Endothelial cell of umbilical vein (primary cell): Measurements from ENCODE around the gene TRPM3. TPM values are rescaled to one million over a fixed set of nuclear protein-coding genes. Genes with fewer than 3 reads are reported as not detected.

Source experiments
- BruUV-seq: library from RNA; stranded (reverse); fragments of 400-500 nt; replicated peaks from 2 replicates; lab custom pipeline; 2021; lab: Mats Ljungman, UMichigan
- CTCF ChIA-PET: fragments of 300-600, 350-600 bp; sonication (Branson Sonifier 250); formaldehyde crosslinking; loops from one replicate; lab custom pipeline; 2021; ENCODE audit warnings: antibody characterized with exemption, inconsistent platforms; lab: Charles Lee
- POLR2A ChIA-PET: fragments of 300-600, 350-600 bp; sonication (Branson Sonifier 250); formaldehyde crosslinking; loops from one replicate; lab custom pipeline; 2021; ENCODE audit warnings: antibody characterized with exemption, inconsistent platforms; lab: Charles Lee
- DNase-seq: peaks from one replicate; pipeline ENCODE4 v3.0.0-alpha.2; 2011; ENCODE audit warnings: low read depth, low spot score
- FAIRE-seq: peaks from 2 replicates; lab custom pipeline; 2011; peaks lifted over from hg19 to GRCh38; lab: Jason Lieb, UNC
- H2AFZ ChIP-seq: 2 replicates; pipeline ENCODE4 v1.6.0; 2012; ENCODE audit warnings: low read depth, low read length, control low read depth, inconsistent platforms
- H3K27ac ChIP-seq: 2 replicates; pipeline ENCODE4 v1.5.1; 2011; ENCODE audit warnings: low read depth, mild to moderate bottlenecking, control low read depth, low read length, moderate library complexity; ENCODE audit not compliant: insufficient read depth
- H3K27me3 ChIP-seq, 2 experiments: 2 replicates each; pipeline versions ENCODE4 v1.6.0 to v1.6.1; 2011; ENCODE audit warnings: low read length in 2 of 2, mixed read lengths in 1 of 2; ENCODE audit not compliant: control insufficient read depth in 2 of 2, insufficient read depth in 2 of 2
- H3K36me3 ChIP-seq, 2 experiments: 2 replicates in 1 of 2; 3 replicates in 1 of 2; pipeline ENCODE4 v1.5.1; 2011; ENCODE audit warnings: low read length in 2 of 2, mild to moderate bottlenecking in 1 of 2, moderate library complexity in 1 of 2; ENCODE audit not compliant: control insufficient read depth in 2 of 2, insufficient read depth in 2 of 2; ENCODE audit errors: extremely low read depth in 1 of 2
- H3K4me1 ChIP-seq: 3 replicates; pipeline ENCODE4 v1.5.1; 2011; ENCODE audit warnings: mild to moderate bottlenecking, low read length; ENCODE audit not compliant: control insufficient read depth, insufficient read depth; ENCODE audit errors: extremely low read depth
- H3K4me2 ChIP-seq: 2 replicates; pipeline ENCODE4 v1.6.1; 2011; ENCODE audit warnings: low read length, control low read depth, mixed read lengths; ENCODE audit not compliant: insufficient read depth
- H3K4me3 ChIP-seq, 3 experiments: fragments of 200-600 bp in 1 of 3; sonication (generic), shearing (Covaris generic) in 1 of 3; replicated peaks in 1 of 3; 2 replicates each; pipeline ENCODE4 v1.5.1; 2011 to 2016; ENCODE audit warnings: control low read depth in 3 of 3, low read length in 3 of 3, mild to moderate bottlenecking in 2 of 3, inconsistent platforms in 1 of 3, low read depth in 1 of 3, moderate library complexity in 1 of 3; ENCODE audit not compliant: insufficient read depth in 1 of 3
- H3K79me2 ChIP-seq: 2 replicates; pipeline ENCODE4 v1.6.0; 2012; ENCODE audit warnings: low read length, inconsistent platforms; ENCODE audit not compliant: control insufficient read depth, insufficient read depth
- H3K9ac ChIP-seq: replicated peaks from 2 replicates; pipeline ENCODE3; 2011; ENCODE audit warnings: low read length, control low read depth; ENCODE audit not compliant: insufficient read depth; ENCODE audit errors: extremely low read depth
- H3K9me1 ChIP-seq: replicated peaks from 3 replicates; pipeline ENCODE4 v1.6.0; 2011; ENCODE audit warnings: mild to moderate bottlenecking, low read length; ENCODE audit not compliant: control insufficient read depth, insufficient read depth; ENCODE audit errors: extremely low read depth
- H3K9me3 ChIP-seq: replicated peaks from 2 replicates; pipeline ENCODE4 v1.5.1; 2012; ENCODE audit warnings: low read length, inconsistent platforms; ENCODE audit not compliant: control insufficient read depth, insufficient read depth
- H4K20me1 ChIP-seq: replicated peaks from 2 replicates; pipeline ENCODE3; 2011; ENCODE audit warnings: mild to moderate bottlenecking, low read length; ENCODE audit not compliant: control insufficient read depth, insufficient read depth; ENCODE audit errors: extremely low read depth
- CTCF ChIP-seq, 2 donors: IDR thresholded peaks; 1 replicate in 1 of 2; 2 replicates in 1 of 2; pipeline ENCODE4 v1.5.1; 2011; ENCODE audit warnings: low read length in 2 of 2, mild to moderate bottlenecking in 2 of 2, moderate library complexity in 2 of 2, control low read depth in 1 of 2, inconsistent platforms in 1 of 2, low read depth in 1 of 2; ENCODE audit not compliant: insufficient read depth in 1 of 2; ENCODE audit errors: extremely low read depth in 1 of 2
- EZH2 ChIP-seq: IDR thresholded peaks from 2 replicates; pipeline ENCODE4 v1.6.1; 2012; ENCODE audit warnings: borderline replicate concordance, low read depth, mild to moderate bottlenecking, moderate library complexity, low read length, inconsistent platforms; ENCODE audit not compliant: severe bottlenecking
- FOS ChIP-seq: IDR thresholded peaks from 2 replicates; pipeline ENCODE4 v1.6.1; 2011; ENCODE audit warnings: mild to moderate bottlenecking, low read length, moderate library complexity, borderline replicate concordance; ENCODE audit not compliant: insufficient read depth
- GATA2 ChIP-seq: IDR thresholded peaks from 2 replicates; pipeline ENCODE4 v1.7.0; 2011; ENCODE audit warnings: low read depth, mild to moderate bottlenecking, moderate library complexity, mixed read lengths, low read length; ENCODE audit not compliant: insufficient read length, insufficient read depth
- JUN ChIP-seq: IDR thresholded peaks from 2 replicates; pipeline ENCODE4 v1.6.1; 2011; ENCODE audit warnings: borderline replicate concordance, low read depth; ENCODE audit not compliant: insufficient read length, insufficient read depth
- MAX ChIP-seq: IDR thresholded peaks from 2 replicates; pipeline ENCODE4 v1.6.1; 2011; ENCODE audit not compliant: insufficient read depth, insufficient read length
- MYC ChIP-seq: IDR thresholded peaks from one replicate; pipeline ENCODE4 v1.6.1; 2011; ENCODE audit warnings: mild to moderate bottlenecking, low read depth, low read length
- POLR2A ChIP-seq: IDR thresholded peaks from 2 replicates; pipeline ENCODE4 v1.6.1; 2012; ENCODE audit warnings: low read depth, mild to moderate bottlenecking, control low read depth, low read length
- POLR2AphosphoS5 ChIP-seq: IDR thresholded peaks from 2 replicates; pipeline ENCODE4 v1.6.1; 2012; ENCODE audit warnings: low read depth, mild to moderate bottlenecking, control low read depth, low read length, moderate library complexity; ENCODE audit not compliant: insufficient read depth
- dilution Hi-C: fragments of 300-500 bp; cut with MboI; formaldehyde crosslinking; loops from one replicate; pipeline ENCODE4 v1.15.0; 2019; ENCODE audit warnings: low sequenced_read_pairs; ENCODE audit not compliant: extremely low pct_ligation_motif_present
- intact Hi-C: fragments of 100-400 bp; cut with micrococcal nuclease; formaldehyde crosslinking; loops from one replicate; pipeline ENCODE4 v1.10.0; 2022
- polyA plus RNA-seq, 4 experiments: library from polyadenylated mRNA; depleted of rRNA in 3 of 4; stranded (reverse) in 3 of 4; unstranded in 1 of 4; fragments of >200 nt; gene quantifications; 2 replicates each; pipeline versions ENCODE4 v1.2.1 to v1.2.3, GENCODE V29; 2011 to 2012; ENCODE audit warnings: missing spikeins in 1 of 4
- total RNA-seq: library from RNA; stranded (reverse); gene quantifications from 2 replicates; pipeline ENCODE4 v1.2.3, GENCODE V29; 2021

Gene TRPM3
- total and polyA plus RNA-seq, 2 donors (not counting 3 experiments of a cell fraction or from before 2014, with no cell fraction given) = 0.17 to 0.33 TPM

GRCh38 chr9:71128796-71129195, 7.4 kb upstream of the TRPM3 start:
- no peak overlapping the region for H3K27ac ChIP-seq
- H3K27me3 ChIP-seq = peaks cover 5 to 11% of the 10 kb centered on the region in 2 experiments
- no peak overlapping the region for H3K4me3 ChIP-seq
- FAIRE-seq (no peak), DNase-seq (no peak)
- no peaks in the 10 kb centered on the region for H4K20me1 ChIP-seq
- no peaks in the 10 kb centered on the region for H3K4me1 ChIP-seq
- H3K79me2 ChIP-seq = no peaks in the 10 kb centered on the region
- no peaks in the 10 kb centered on the region for H3K9me3 ChIP-seq
- no peaks in the 10 kb centered on the region for H3K9me1 ChIP-seq
- TF ChIP-seq POLR2A = no peak
- BruUV-seq = no TSS peak
- H3K36me3 ChIP-seq = no peaks in the 10 kb centered on the region
- intact Hi-C loops = loop anchor here (10.0 kb wide), 1 partner anchor 194 kb away; no protein-coding TSS in a partner anchor
- dilution Hi-C loops = no loop called here
- H3K4me2 ChIP-seq = no peak overlapping the region
- ChIA-PET CTCF (interaction anchor here (3.4 kb wide), 1 partner anchor 11 kb away, joined by 9 read pairs; no protein-coding TSS in a partner anchor), POLR2A (no interaction called here)
- H2AFZ ChIP-seq = no peak overlapping the region
- H3K9ac ChIP-seq = no peak overlapping the region

- CTCF ChIA-PET = interaction anchor here (3.4 kb wide), 1 partner anchor 13 kb away, joined by 9 read pairs; no protein-coding TSS in a partner anchor
- H3K36me3 ChIP-seq = no peaks in the 10 kb centered on the region
- dilution Hi-C loops (no loop called here), intact Hi-C loops (loop anchor here (10.0 kb wide), 1 partner anchor 192 kb away; no protein-coding TSS in a partner anchor)
- H3K27ac ChIP-seq = no peak overlapping the region
- FAIRE-seq (no peak), DNase-seq (no peak)
- peaks cover 12 to 23% of the 10 kb centered on the region in 2 experiments for H3K27me3 ChIP-seq
- H3K9me1 ChIP-seq = no peaks in the 10 kb centered on the region
- no peaks in the 10 kb centered on the region for H3K4me1 ChIP-seq
- no peaks in the 10 kb centered on the region for H3K9me3 ChIP-seq
- POLR2A ChIA-PET = no interaction called here
- no peaks in the 10 kb centered on the region for H3K79me2 ChIP-seq
- H4K20me1 ChIP-seq = no peaks in the 10 kb centered on the region
- no peak overlapping the region for H2AFZ ChIP-seq
- BruUV-seq = no TSS peak
- no peak overlapping the region for H3K4me2 ChIP-seq
- H3K4me3 ChIP-seq = no peak overlapping the region
- no peak overlapping the region for H3K9ac ChIP-seq
- no peak for TF ChIP-seq EZH2
- TF ChIP-seq MYC = no peak
- no peak for TF ChIP-seq POLR2A
- no peak for TF ChIP-seq FOS
- TF ChIP-seq JUN = no peak
- no peak for TF ChIP-seq CTCF (IDR thresholded peaks at IDR 0.05; ENCODE audit: extremely low read depth in 1 of 2, insufficient read depth in 1 of 2, low read depth in 1 of 2, low read length in 2 of 2)
- no peak for TF ChIP-seq GATA2
- no peak for TF ChIP-seq MAX
- no peak for TF ChIP-seq POLR2AphosphoS5
These were observed 5.9 kb upstream of the TRPM3 start for GRCh38 chr9:71127301-71127700.
